Measurements from ENCODE around the gene FOXL1. TPM values are rescaled to one million over a fixed set of nuclear protein-coding genes. Genes with fewer than 3 reads are reported as not detected.
A peak's percentile ranks its signal among the peaks of the same experiment; 100 is the strongest.

FOXL1 gene
- total RNA-seq, 1 donor from 2014 or later: 1.3 TPM

GRCh38 chr16:86602521-86602920 lies 24.2 kb downstream of the FOXL1 start:
- no peak for DNase-seq (ENCODE audit: low read depth in 2 of 2)

- DNase-seq (ENCODE audit: low read depth in 2 of 2): no peak
These were observed 26.3 kb downstream of the FOXL1 start for GRCh38 chr16:86604436-86605193.

- no peak for DNase-seq (ENCODE audit: low read depth in 2 of 2)
These were observed 27.6 kb downstream of the FOXL1 start for GRCh38 chr16:86605950-86606349.

- DNase-seq (ENCODE audit: low read depth in 2 of 2): no peak
These were observed 30.0 kb downstream of the FOXL1 start for GRCh38 chr16:86608301-86608747.

- no peak for DNase-seq (ENCODE audit: low read depth in 2 of 2)
These were observed 30.8 kb downstream of the FOXL1 start for GRCh38 chr16:86609115-86609514.

GRCh38 chr16:86609661-86610060 lies 31.3 kb downstream of the FOXL1 start:
- DNase-seq (ENCODE audit: low read depth in 2 of 2): no peak

GRCh38 chr16:86610779-86611524 lies 32.6 kb downstream of the FOXL1 start:
- DNase-seq (ENCODE audit: low read depth in 2 of 2): no peak

GRCh38 chr16:86611525-86611855 lies 33.1 kb downstream of the FOXL1 start:
- no peak for DNase-seq (ENCODE audit: low read depth in 2 of 2)

GRCh38 chr16:86611941-86612340 lies 33.6 kb downstream of the FOXL1 start:
- no peak for DNase-seq (ENCODE audit: low read depth in 2 of 2)

GRCh38 chr16:86614699-86615098 lies 36.4 kb downstream of the FOXL1 start:
- DNase-seq (ENCODE audit: low read depth in 2 of 2): no peak

- DNase-seq (ENCODE audit: low read depth in 2 of 2): peak; percentile 77 to 80
These were observed 38.6 kb downstream of the FOXL1 start for GRCh38 chr16:86616906-86617305.

- no peak for DNase-seq (ENCODE audit: low read depth in 2 of 2)
These were observed 40.3 kb downstream of the FOXL1 start for GRCh38 chr16:86618431-86619238.

- no peak for DNase-seq (ENCODE audit: low read depth in 2 of 2)
These were observed 41.0 kb downstream of the FOXL1 start for GRCh38 chr16:86619239-86619794.

- no peak for DNase-seq (ENCODE audit: low read depth in 2 of 2)
These were observed 41.8 kb downstream of the FOXL1 start for GRCh38 chr16:86620184-86620583.

GRCh38 chr16:86621966-86622365 lies 43.6 kb downstream of the FOXL1 start:
- DNase-seq (ENCODE audit: low read depth in 2 of 2): no peak

GRCh38 chr16:86622700-86623615 lies 44.6 kb downstream of the FOXL1 start:
- no peak for DNase-seq (ENCODE audit: low read depth in 2 of 2)

- no peak for DNase-seq (ENCODE audit: low read depth in 2 of 2)
These were observed 46.7 kb downstream of the FOXL1 start for GRCh38 chr16:86625029-86625428.

- peak; percentile 20 to 82 for DNase-seq (ENCODE audit: low read depth in 2 of 2)
These were observed 47.5 kb downstream of the FOXL1 start for GRCh38 chr16:86625821-86626220.

GRCh38 chr16:86626284-86626683 lies 47.9 kb downstream of the FOXL1 start:
- no peak for DNase-seq (ENCODE audit: low read depth in 2 of 2)

GRCh38 chr16:86626966-86627365 lies 48.6 kb downstream of the FOXL1 start:
- no peak for DNase-seq (ENCODE audit: low read depth in 2 of 2)

GRCh38 chr16:86628614-86629013 lies 50.3 kb downstream of the FOXL1 start:
- DNase-seq (ENCODE audit: low read depth in 2 of 2): no peak

All from dermis microvascular lymphatic vessel endothelial cell (primary cell).